ENCODE measurements around the gene PPP1R13L.

- TF ChIP-seq ZNF416 (tag by site-specific recombination; IDR thresholded peaks at IDR 0.05) (no peak), ZNF18 (tag by site-specific recombination; IDR thresholded peaks at IDR 0.05) (no peak), CTCF (tag by site-specific recombination; IDR thresholded peaks at IDR 0.05) (no peak), PRDM4 (tag by site-specific recombination; IDR thresholded peaks at IDR 0.05) (no peak), ZNF404 (tag by site-specific recombination; IDR thresholded peaks at IDR 0.05) (no peak), SP7 (tag by site-specific recombination; IDR thresholded peaks at IDR 0.05) (no peak), ZNF768 (tag by site-specific recombination; IDR thresholded peaks at IDR 0.05) (no peak)
Measured at GRCh38 chr19:45419895-45420294, 15.0 kb upstream of the PPP1R13L start.

Data from HEK293 (cell line).